SU-DHL-6 (cell line): ENCODE data around the gene ZNF440.

Experiments
- CTCF ChIP-seq: fragments of 200-600 bp; sonication (generic); IDR thresholded peaks from one replicate; pipeline ENCODE4 v1.5.1; 2017; ENCODE audit warnings: antibody characterized with exemption, mild to moderate bottlenecking, low read length, moderate library complexity; ENCODE audit not compliant: insufficient read depth, poor library complexity, severe bottlenecking
- EZH2phosphoT487 ChIP-seq: fragments of 200-600 bp; sonication (generic), shearing (Covaris generic); conservative IDR thresholded peaks from 2 replicates; pipeline ENCODE4 v1.6.1; 2018; ENCODE audit warnings: mild to moderate bottlenecking, antibody characterized with exemption, low read length, moderate library complexity, mixed read lengths

GRCh38 chr19:11848200-11848593 lies 34.1 kb downstream of the ZNF440 start:
- TF ChIP-seq CTCF (no peak), EZH2phosphoT487 (no peak)
